Kidney glomerular epithelial cell (primary cell): ENCODE data around the gene ACTR1A.
"Not testable (repeated sequence)": the region's sequence is repeated elsewhere in the genome, so short reads cannot be mapped to it uniquely, and the experiment has no call there.

ENCODE experiments used
- DNase-seq: peaks from one replicate; lab custom pipeline; 2025; lab: John Stamatoyannopoulos, UW

Gene ACTR1A

GRCh38 chr10:102514487-102515311, 12.2 kb upstream of the ACTR1A start:
- DNase-seq = no peak

GRCh38 chr10:102511583-102512274, 9.2 kb upstream of the ACTR1A start:
- no peak for DNase-seq

DNA sequence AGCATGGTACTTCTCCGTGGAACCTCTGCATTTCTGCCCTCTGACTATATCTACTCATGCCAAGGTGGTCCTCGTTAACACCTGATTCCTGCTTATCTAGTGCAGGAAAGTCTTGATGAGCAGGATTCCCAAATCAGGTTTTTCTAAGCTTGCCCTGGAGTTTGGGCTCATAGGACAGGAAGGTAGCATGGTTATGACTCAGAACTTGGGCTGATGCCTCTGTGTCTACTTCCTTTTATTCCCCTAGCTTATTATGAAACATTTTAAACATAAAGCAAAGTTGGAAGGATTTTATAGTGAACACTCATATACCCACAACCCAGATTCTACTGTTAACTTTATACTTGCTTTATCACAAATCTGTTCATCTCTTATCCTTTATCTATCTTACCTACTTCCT, 6.9 kb upstream of the ACTR1A start:
- no peak for DNase-seq

- DNase-seq = no peak
These were observed 6.0 kb upstream of the ACTR1A start for GRCh38 chr10:102508506-102508905.

GRCh38 chr10:102507521-102507920, 5.0 kb upstream of the ACTR1A start:
- no peak for DNase-seq

- no peak for DNase-seq
These were observed 3.1 kb upstream of the ACTR1A start for GRCh38 chr10:102505462-102506115.

- DNase-seq = no peak
These were observed 2.4 kb upstream of the ACTR1A start for GRCh38 chr10:102504976-102505300.

- no peak for DNase-seq
These were observed 1.9 kb upstream of the ACTR1A start for GRCh38 chr10:102504179-102504975.

- DNase-seq = peak; percentile 96
These were observed 1.0 kb upstream of the ACTR1A start, which contains the start of gene SUFU for GRCh38 chr10:102503264-102504178. Gene SUFU (plus strand): TSS chr10:102503972. CDS start chr10:102504153, 181 bp downstream.

DNA sequence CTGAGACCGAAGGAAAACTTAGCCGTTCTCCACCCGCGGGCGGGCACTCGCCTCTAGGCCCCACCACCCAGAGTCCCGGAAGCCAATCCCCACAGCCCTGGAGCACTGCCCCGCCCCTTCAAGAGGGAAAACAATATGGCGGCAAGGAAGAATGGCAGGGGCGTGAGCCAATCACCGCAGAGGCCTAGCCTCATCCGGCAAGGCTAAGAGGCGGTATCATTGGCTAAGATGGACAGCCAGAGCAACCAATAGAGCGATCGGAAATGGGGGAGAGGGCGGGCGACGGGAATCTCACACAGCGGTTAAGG, 529 bp downstream of the ACTR1A start:
- peak; percentile 99 for DNase-seq

GRCh38 chr10:102501201-102502028, 1.1 kb downstream of the ACTR1A start:
- DNase-seq = no peak

DNA sequence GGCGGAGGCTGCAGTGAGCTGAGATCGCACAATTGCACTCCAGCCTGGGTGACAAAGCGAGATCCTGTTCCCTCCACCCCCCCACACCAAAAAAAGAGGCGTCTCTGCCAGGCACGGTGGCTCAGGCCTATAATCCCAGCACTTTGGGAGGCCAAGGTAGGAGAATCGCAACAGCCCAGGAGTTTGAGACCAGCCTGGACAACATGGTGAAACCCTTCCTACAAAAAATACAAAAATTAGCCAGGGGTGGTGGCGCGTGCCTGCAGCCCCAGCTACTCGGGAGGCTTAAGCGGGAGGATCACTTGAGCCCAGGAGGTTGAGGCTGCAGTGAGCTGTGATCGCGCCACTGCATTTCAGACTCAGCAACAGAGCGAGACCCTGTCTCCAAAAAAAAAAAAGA, 1.8 kb downstream of the ACTR1A start:
- DNase-seq = not testable (repeated sequence)

DNA sequence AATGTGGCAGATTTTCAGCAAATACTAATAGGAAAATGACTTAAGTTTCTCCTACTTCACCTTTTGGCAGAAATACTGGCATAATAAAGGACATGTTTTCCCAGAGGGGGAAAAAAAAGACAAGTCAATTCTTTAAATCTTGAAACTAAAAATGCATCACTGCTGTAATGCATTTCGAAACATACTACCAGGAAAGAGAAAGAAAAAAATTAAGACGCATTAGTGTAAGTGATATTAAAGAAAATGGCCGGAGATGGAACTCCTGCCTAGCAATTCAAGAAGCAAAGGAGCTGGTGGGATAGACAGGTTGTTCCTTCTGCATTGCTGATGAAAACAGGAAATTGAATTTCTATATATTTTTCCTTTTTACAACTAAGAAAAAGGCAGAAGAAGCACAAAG, 3.2 kb downstream of the ACTR1A start:
- no peak for DNase-seq

DNA sequence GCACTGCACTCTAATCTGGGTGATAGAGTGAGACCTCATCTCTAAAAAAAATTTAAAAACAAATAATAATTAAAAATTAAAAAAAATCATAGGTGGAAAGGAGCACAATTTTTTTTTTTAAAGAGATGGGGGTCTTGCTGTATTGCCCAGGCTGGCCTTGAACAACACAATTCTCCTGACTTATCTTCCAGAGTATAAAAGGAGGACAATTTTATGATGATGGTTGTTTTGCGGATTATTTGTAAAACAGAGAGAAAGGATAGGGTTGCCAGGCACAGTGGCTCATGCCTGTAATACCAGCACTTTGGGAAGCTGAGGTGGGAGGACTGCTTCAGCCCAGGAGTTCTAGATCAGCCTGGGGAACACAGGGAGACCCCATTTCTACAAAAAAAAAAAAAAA, 5.0 kb downstream of the ACTR1A start:
- DNase-seq = no peak

DNA sequence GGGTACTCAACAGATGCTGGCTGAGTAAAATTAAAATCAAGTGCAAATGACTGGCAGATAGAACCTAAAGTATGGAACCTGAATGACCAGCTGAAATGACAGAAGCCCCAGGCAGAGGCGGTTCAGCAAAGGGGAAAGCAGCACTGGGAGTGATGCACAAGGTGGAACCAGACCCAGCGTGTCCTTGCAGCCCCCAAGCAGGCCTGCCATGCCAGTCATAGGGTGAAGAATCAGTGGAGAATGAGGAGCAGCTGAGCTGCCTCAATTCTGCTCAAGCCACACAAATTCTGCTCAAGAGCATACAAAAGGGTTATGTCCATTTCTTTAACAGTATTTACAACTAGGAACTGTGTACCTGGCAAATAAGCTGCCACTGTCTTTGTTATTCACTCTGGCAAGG, 8.7 kb downstream of the ACTR1A start:
- no peak for DNase-seq

GRCh38 chr10:102492983-102493382, 9.5 kb downstream of the ACTR1A start:
- DNase-seq = no peak

GRCh38 chr10:102492344-102492939, 10.1 kb downstream of the ACTR1A start:
- no peak for DNase-seq

DNA sequence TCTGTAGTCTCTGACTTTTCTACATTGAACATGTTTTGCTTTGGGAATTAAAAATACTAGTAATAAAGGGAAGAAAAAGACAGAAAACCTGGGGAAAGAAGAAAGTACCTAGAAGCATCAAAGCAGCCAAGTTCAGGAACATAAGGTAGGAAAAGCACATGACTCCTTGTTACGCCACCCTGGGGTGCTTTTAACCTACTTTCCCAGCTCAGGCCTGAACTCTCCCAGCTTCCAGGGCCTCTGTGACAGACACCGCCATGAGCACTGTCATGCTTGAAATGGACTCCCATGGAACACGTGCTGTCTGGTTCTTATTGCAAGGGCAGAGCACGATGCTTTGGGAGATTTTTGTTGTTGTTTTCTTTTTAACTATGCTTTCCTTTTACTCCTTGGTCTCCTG, 11.4 kb downstream of the ACTR1A start:
- no peak for DNase-seq

DNA sequence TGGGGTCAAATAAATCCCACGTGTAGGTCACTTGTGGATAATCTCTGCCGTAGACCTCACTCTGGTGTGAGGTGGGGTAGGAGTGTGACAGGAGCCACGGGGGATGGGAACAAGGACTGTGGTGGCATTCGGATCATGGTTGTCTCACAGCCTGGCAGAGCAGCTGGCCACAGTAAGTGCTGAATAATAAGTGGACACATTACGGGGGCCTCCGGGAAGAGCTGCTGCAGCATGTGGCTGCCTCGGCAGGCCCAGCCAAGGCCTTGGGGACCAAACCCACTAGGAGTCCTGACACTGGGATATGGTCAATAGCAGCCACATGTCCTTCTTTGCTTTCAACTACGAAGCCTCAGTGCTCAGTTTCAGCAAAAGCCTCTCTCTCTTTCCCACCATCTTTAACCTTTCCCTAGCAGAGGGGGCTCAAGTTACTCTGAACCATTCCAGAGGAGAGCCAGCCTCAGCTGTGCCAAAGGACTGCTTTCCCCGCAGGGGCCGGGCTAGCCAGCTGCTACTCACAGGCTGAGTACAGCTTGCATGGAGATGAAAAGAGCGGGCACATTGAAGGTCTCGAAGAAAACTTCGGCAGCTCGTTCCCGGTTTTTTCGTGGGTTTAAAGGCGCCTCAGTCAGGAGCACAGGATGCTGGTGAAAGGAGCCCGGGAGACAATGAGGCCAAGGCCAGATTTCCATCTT, 17.3 kb downstream of the ACTR1A start:
- DNase-seq = no peak
